Neural cell (in vitro differentiated cells): ENCODE measurements around the gene TUBE1. TPM values are rescaled to one million over a fixed set of nuclear protein-coding genes. Genes with fewer than 3 reads are reported as not detected.

Experiments
- H2AFZ ChIP-seq: fragments of 200-600, 300-800 bp; sonication (generic), shearing (Covaris generic); 2 replicates; pipeline ENCODE4 v1.6.0; 2014; ENCODE audit warnings: low read depth, mild to moderate bottlenecking, antibody characterized with exemption, low read length, moderate library complexity
- H3F3A ChIP-seq: fragments of 200-600 bp; shearing (Covaris generic); 2 replicates; pipeline ENCODE4 v1.6.1; 2016; ENCODE audit warnings: mild to moderate bottlenecking, moderate library complexity, mixed read lengths, antibody characterized with exemption, low read length; ENCODE audit not compliant: insufficient read depth, poor library complexity, severe bottlenecking
- H3K27ac ChIP-seq: fragments of 200-600, 300-800 bp; sonication (generic), shearing (Covaris generic); 2 replicates; pipeline ENCODE4 v1.5.1; 2014; ENCODE audit warnings: mild to moderate bottlenecking, low read length, moderate library complexity
- H3K27me3 ChIP-seq: fragments of 300-800, 200-600 bp; sonication (generic), shearing (Covaris generic); 2 replicates; pipeline ENCODE4 v1.6.0; 2014; ENCODE audit warnings: mild to moderate bottlenecking, low read depth, low read length, moderate library complexity; ENCODE audit not compliant: insufficient read depth
- H3K36me3 ChIP-seq: fragments of 300-800, 200-600 bp; sonication (generic), shearing (Covaris generic); 2 replicates; pipeline ENCODE4 v1.5.1; 2014; ENCODE audit warnings: mild to moderate bottlenecking, antibody characterized with exemption, low read length, moderate library complexity; ENCODE audit not compliant: insufficient read depth
- H3K4me2 ChIP-seq: fragments of 300-800, 200-600 bp; sonication (generic), shearing (Covaris generic); 2 replicates; pipeline ENCODE4 v1.6.0; 2014; ENCODE audit warnings: mild to moderate bottlenecking, low read length
- H3K4me3 ChIP-seq: fragments of 300-800, 200-600 bp; sonication (generic), shearing (Covaris generic); 2 replicates; pipeline ENCODE4 v1.5.1; 2014; ENCODE audit warnings: mild to moderate bottlenecking, low read length, moderate library complexity
- H3K79me2 ChIP-seq: fragments of 200-600 bp; shearing (Covaris generic); replicated peaks from 2 replicates; pipeline ENCODE4 v1.6.0; 2014; ENCODE audit warnings: mild to moderate bottlenecking, low read length, moderate library complexity; ENCODE audit not compliant: insufficient read depth
- H3K9ac ChIP-seq: fragments of 300-800, 200-600 bp; sonication (generic), shearing (Covaris generic); 2 replicates; pipeline ENCODE4 v1.6.1; 2016; ENCODE audit warnings: mild to moderate bottlenecking, low read length, mixed read lengths
- H3K9me2 ChIP-seq: fragments of 200-600 bp; shearing (Covaris generic); 2 replicates; pipeline ENCODE4 v1.6.1; 2016; ENCODE audit warnings: mild to moderate bottlenecking, low read length, mixed read lengths; ENCODE audit not compliant: insufficient read depth
- H3K9me3 ChIP-seq: fragments of 200-600, 300-800 bp; sonication (generic), shearing (Covaris generic); 2 replicates; pipeline ENCODE4 v1.6.1; 2016; ENCODE audit warnings: mild to moderate bottlenecking, mixed run types, low read length, moderate library complexity, mixed read lengths
- H4K20me1 ChIP-seq: fragments of 200-600 bp; shearing (Covaris generic); 2 replicates; pipeline ENCODE4 v1.6.1; 2016; ENCODE audit warnings: mild to moderate bottlenecking, mixed run types; ENCODE audit not compliant: insufficient read depth
- EP300 ChIP-seq: fragments of 450-650 bp; conservative IDR thresholded peaks from 2 replicates; pipeline ENCODE4 v1.6.1; 2014; ENCODE audit warnings: antibody characterized with exemption, mild to moderate bottlenecking, moderate library complexity; ENCODE audit not compliant: poor library complexity, severe bottlenecking
- EZH2 ChIP-seq: fragments of 200-600, 300-800 bp; shearing (Covaris generic), sonication (generic); IDR thresholded peaks from 2 replicates; pipeline ENCODE4 v1.6.1; 2014; ENCODE audit warnings: antibody characterized with exemption, low read length, borderline replicate concordance, mild to moderate bottlenecking; ENCODE audit not compliant: insufficient read depth, poor library complexity, severe bottlenecking
- MXI1 ChIP-seq: fragments of 450-650 bp; conservative IDR thresholded peaks from 2 replicates; pipeline ENCODE4 v1.6.1; 2014; ENCODE audit warnings: antibody characterized with exemption, mild to moderate bottlenecking; ENCODE audit not compliant: poor library complexity, severe bottlenecking
- POLR2AphosphoS5 ChIP-seq: IDR thresholded peaks from 2 replicates; pipeline ENCODE4 v1.6.1; 2012
- RAD21 ChIP-seq: fragments of 450-650 bp; conservative IDR thresholded peaks from 2 replicates; pipeline ENCODE4 v1.6.1; 2014; ENCODE audit warnings: antibody characterized with exemption, mild to moderate bottlenecking, moderate library complexity
- SMC3 ChIP-seq: fragments of 450-650 bp; conservative IDR thresholded peaks from 2 replicates; pipeline ENCODE4 v1.6.1; 2014; ENCODE audit warnings: antibody characterized with exemption, mild to moderate bottlenecking, moderate library complexity; ENCODE audit not compliant: poor library complexity
- TAF1 ChIP-seq: IDR thresholded peaks from 2 replicates; pipeline ENCODE4 v1.6.1; 2012; ENCODE audit warnings: low read depth
- polyA plus RNA-seq: library from polyadenylated mRNA; depleted of rRNA; stranded (reverse); fragments of >200 nt; gene quantifications from 2 replicates; pipeline ENCODE4 v1.2.3, GENCODE V29; 2014
- TF ChIP-seq, protein P1 (sequence below): fragments of 450-650 bp; IDR thresholded peaks from 2 replicates; pipeline ENCODE4 v1.5.1; 2014; ENCODE audit warnings: antibody characterized with exemption, mild to moderate bottlenecking, moderate library complexity; ENCODE audit not compliant: poor library complexity, severe bottlenecking
- TF ChIP-seq, protein P2 (sequence below): IDR thresholded peaks from 2 replicates; pipeline ENCODE4 v1.6.1; 2012; ENCODE audit warnings: borderline replicate concordance

TUBE1 gene
- polyA plus RNA-seq, 1 donor from 2014 or later, result 180 TPM

DNA sequence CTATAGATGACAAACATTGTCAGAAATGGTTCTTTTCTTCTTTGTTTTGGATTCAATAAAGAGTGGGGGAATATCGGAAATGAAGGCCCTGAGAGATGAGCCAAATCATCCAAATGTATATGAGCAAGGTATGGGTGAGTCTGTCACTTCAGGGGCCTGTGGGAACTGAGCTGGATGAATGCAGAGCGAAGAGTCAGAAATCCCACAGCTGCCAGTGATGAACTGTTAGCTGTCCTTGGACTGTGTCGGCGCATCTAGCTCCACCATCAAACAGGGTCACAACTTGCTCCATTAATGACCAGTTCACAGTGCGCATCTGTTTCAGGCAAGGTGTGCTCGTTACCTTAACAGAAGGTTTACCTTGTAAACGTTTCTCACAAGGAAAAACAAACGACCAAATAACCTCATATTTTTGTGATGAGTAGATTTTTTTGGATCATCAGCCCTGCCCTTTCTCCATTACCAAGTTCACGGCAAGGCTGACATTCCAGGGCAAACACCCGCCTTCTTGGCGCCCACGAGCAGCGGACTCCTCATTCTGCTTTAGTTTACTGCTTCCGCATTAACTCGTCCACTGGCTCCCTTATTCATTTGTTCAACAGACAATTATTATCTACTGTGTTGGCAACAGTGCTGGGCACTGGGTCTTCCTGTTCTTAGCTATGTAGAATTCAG lies 48.4 kb downstream of the TUBE1 start:
- Histone ChIP-seq H3K27ac (no peak overlapping the region), H3F3A (no peaks in the 10 kb centered on the region), H3K9ac (no peak overlapping the region), H3K27me3 (no peaks in the 10 kb centered on the region), H3K9me2 (no peaks in the 10 kb centered on the region), H3K79me2 (no peaks in the 10 kb centered on the region), H3K9me3 (no peaks in the 10 kb centered on the region), H2AFZ (no peak overlapping the region), H4K20me1 (no peaks in the 10 kb centered on the region), H3K36me3 (no peaks in the 10 kb centered on the region), H3K4me2 (no peak overlapping the region), H3K4me3 (no peak overlapping the region)
- TF ChIP-seq RAD21 (no peak), EP300 (no peak), SMC3 (no peak), POLR2AphosphoS5 (no peak), EZH2 (no peak), MXI1 (no peak), TAF1 (no peak)
- TF ChIP-seq, protein P1, sequence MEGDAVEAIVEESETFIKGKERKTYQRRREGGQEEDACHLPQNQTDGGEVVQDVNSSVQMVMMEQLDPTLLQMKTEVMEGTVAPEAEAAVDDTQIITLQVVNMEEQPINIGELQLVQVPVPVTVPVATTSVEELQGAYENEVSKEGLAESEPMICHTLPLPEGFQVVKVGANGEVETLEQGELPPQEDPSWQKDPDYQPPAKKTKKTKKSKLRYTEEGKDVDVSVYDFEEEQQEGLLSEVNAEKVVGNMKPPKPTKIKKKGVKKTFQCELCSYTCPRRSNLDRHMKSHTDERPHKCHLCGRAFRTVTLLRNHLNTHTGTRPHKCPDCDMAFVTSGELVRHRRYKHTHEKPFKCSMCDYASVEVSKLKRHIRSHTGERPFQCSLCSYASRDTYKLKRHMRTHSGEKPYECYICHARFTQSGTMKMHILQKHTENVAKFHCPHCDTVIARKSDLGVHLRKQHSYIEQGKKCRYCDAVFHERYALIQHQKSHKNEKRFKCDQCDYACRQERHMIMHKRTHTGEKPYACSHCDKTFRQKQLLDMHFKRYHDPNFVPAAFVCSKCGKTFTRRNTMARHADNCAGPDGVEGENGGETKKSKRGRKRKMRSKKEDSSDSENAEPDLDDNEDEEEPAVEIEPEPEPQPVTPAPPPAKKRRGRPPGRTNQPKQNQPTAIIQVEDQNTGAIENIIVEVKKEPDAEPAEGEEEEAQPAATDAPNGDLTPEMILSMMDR, result no peak
- TF ChIP-seq, protein P2, sequence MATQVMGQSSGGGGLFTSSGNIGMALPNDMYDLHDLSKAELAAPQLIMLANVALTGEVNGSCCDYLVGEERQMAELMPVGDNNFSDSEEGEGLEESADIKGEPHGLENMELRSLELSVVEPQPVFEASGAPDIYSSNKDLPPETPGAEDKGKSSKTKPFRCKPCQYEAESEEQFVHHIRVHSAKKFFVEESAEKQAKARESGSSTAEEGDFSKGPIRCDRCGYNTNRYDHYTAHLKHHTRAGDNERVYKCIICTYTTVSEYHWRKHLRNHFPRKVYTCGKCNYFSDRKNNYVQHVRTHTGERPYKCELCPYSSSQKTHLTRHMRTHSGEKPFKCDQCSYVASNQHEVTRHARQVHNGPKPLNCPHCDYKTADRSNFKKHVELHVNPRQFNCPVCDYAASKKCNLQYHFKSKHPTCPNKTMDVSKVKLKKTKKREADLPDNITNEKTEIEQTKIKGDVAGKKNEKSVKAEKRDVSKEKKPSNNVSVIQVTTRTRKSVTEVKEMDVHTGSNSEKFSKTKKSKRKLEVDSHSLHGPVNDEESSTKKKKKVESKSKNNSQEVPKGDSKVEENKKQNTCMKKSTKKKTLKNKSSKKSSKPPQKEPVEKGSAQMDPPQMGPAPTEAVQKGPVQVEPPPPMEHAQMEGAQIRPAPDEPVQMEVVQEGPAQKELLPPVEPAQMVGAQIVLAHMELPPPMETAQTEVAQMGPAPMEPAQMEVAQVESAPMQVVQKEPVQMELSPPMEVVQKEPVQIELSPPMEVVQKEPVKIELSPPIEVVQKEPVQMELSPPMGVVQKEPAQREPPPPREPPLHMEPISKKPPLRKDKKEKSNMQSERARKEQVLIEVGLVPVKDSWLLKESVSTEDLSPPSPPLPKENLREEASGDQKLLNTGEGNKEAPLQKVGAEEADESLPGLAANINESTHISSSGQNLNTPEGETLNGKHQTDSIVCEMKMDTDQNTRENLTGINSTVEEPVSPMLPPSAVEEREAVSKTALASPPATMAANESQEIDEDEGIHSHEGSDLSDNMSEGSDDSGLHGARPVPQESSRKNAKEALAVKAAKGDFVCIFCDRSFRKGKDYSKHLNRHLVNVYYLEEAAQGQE, result no peak

DNA sequence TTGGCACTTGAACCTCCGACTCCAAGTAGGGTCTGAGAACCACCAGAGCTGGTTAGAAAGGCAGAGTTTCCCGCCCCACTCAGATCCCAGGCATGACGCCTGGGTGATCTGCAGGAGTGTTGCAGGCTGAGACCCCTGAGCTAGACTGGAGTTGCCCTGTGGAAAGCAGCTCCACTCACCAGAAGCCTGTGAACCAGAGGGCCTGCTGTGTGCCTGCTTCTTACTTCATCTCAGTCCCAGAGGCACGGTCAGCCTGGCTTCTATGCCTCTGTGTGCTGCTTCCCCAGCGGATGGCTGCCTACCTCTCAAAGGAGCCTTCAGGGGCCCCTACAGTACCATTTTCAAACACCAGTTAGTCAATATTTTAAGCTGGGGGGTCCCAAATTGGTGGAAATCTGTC lies 49.0 kb downstream of the TUBE1 start:
- Histone ChIP-seq H4K20me1 (no peaks in the 10 kb centered on the region), H3K79me2 (no peaks in the 10 kb centered on the region), H3K9me2 (no peaks in the 10 kb centered on the region), H3K27ac (no peak overlapping the region), H3K4me2 (no peak overlapping the region), H3K9me3 (no peaks in the 10 kb centered on the region), H3F3A (no peaks in the 10 kb centered on the region), H3K27me3 (no peaks in the 10 kb centered on the region), H3K9ac (no peak overlapping the region), H2AFZ (no peak overlapping the region), H3K36me3 (no peaks in the 10 kb centered on the region), H3K4me3 (no peak overlapping the region)
- TF ChIP-seq TAF1 (no peak), MXI1 (no peak)
- TF ChIP-seq, protein P2, result no peak
